ENCODE results near the gene ACYP1.
A peak's percentile ranks its signal among the peaks of the same experiment; 100 is the strongest.

Gene ACYP1

GRCh38 chr14:75011356-75011994, 52.3 kb downstream of the ACYP1 start:
- no CpG with 5 or more reads among the region's 4 CpGs for WGBS (ENCODE audit: extremely low coverage, insufficient coverage, low lambda C conversion rate)
- Histone ChIP-seq H3K27me3 (ENCODE audit: insufficient read depth, low read length, poor library complexity) (no peaks in the 10 kb centered on the region), H2BK5ac (ENCODE audit: low read length) (no peak overlapping the region), H3K79me1 (ENCODE audit: low read length) (peaks cover under 1% of the 10 kb centered on the region), H2BK120ac (ENCODE audit: low read depth, low read length) (no peak overlapping the region), H3K23ac (ENCODE audit: low read length) (no peak overlapping the region), H4K5ac (ENCODE audit: low read length) (no peak overlapping the region), H3K9ac (ENCODE audit: low read length) (no peak overlapping the region), H3K79me2 (ENCODE audit: control insufficient read depth, insufficient read depth, low read length) (no peaks in the 10 kb centered on the region), H3K4me2 (ENCODE audit: low read length) (no peak overlapping the region), H4K8ac (ENCODE audit: low read depth, low read length) (no peak overlapping the region), H3K56ac (ENCODE audit: low read length) (no peak overlapping the region), H3K18ac (ENCODE audit: low read length) (no peak overlapping the region), H2AK5ac (ENCODE audit: low read length) (no peak overlapping the region), H3K36me3 (ENCODE audit: control insufficient read depth, insufficient read depth, low read length) (peaks cover 11% of the 10 kb centered on the region), H3K4ac (ENCODE audit: low read depth, low read length) (no peak overlapping the region), H3K4me3 (ENCODE audit: low read length) (no peak overlapping the region), H3K4me1 (ENCODE audit: control insufficient read depth, low read depth, low read length) (no peaks in the 10 kb centered on the region), H2BK15ac (replicated peaks; ENCODE audit: low read depth) (no peak overlapping the region), H3K27ac (ENCODE audit: low read depth, low read length) (no peak overlapping the region)
- no peak for DNase-seq

- no peak overlapping the region for H2BK5ac ChIP-seq (ENCODE audit: low read length)
- no peak overlapping the region for H3K4me2 ChIP-seq (ENCODE audit: low read length)
- H2AK5ac ChIP-seq (ENCODE audit: low read length): no peak overlapping the region
- H3K4ac ChIP-seq (ENCODE audit: low read depth, low read length): no peak overlapping the region
- no peaks in the 10 kb centered on the region for H3K27me3 ChIP-seq (ENCODE audit: insufficient read depth, low read length, poor library complexity)
- H3K4me3 ChIP-seq (ENCODE audit: low read length): no peak overlapping the region
- no peaks in the 10 kb centered on the region for H3K79me2 ChIP-seq (ENCODE audit: control insufficient read depth, insufficient read depth, low read length)
- no peak overlapping the region for H2BK120ac ChIP-seq (ENCODE audit: low read depth, low read length)
- no peak overlapping the region for H4K8ac ChIP-seq (ENCODE audit: low read depth, low read length)
- H3K56ac ChIP-seq (ENCODE audit: low read length): no peak overlapping the region
- H3K23ac ChIP-seq (ENCODE audit: low read length): no peak overlapping the region
- no peak overlapping the region for H2BK15ac ChIP-seq (replicated peaks; ENCODE audit: low read depth)
- peaks cover 11% of the 10 kb centered on the region for H3K36me3 ChIP-seq (ENCODE audit: control insufficient read depth, insufficient read depth, low read length)
- WGBS (ENCODE audit: extremely low coverage, insufficient coverage, low lambda C conversion rate): no CpG with 5 or more reads among the region's 4 CpGs
- H3K27ac ChIP-seq (ENCODE audit: low read depth, low read length): no peak overlapping the region
- no peaks in the 10 kb centered on the region for H3K4me1 ChIP-seq (ENCODE audit: control insufficient read depth, low read depth, low read length)
- peaks cover 2% of the 10 kb centered on the region for H3K79me1 ChIP-seq (ENCODE audit: low read length)
- H3K9ac ChIP-seq (ENCODE audit: low read length): no peak overlapping the region
- DNase-seq: no peak
- no peak overlapping the region for H3K18ac ChIP-seq (ENCODE audit: low read length)
- no peak overlapping the region for H4K5ac ChIP-seq (ENCODE audit: low read length)
Observed at GRCh38 chr14:75010472-75011093, 53.2 kb downstream of the ACYP1 start.

GRCh38 chr14:75009176-75009575, 54.6 kb downstream of the ACYP1 start:
- Histone ChIP-seq H3K4me3 (ENCODE audit: low read length) (no peak overlapping the region), H3K79me2 (ENCODE audit: control insufficient read depth, insufficient read depth, low read length) (peaks cover 3% of the 10 kb centered on the region), H3K27ac (ENCODE audit: low read depth, low read length) (no peak overlapping the region), H3K79me1 (ENCODE audit: low read length) (peaks cover 4% of the 10 kb centered on the region), H3K9ac (ENCODE audit: low read length) (no peak overlapping the region), H2AK5ac (ENCODE audit: low read length) (no peak overlapping the region), H3K4ac (ENCODE audit: low read depth, low read length) (no peak overlapping the region), H3K23ac (ENCODE audit: low read length) (no peak overlapping the region), H3K18ac (ENCODE audit: low read length) (no peak overlapping the region), H2BK5ac (ENCODE audit: low read length) (no peak overlapping the region), H2BK15ac (replicated peaks; ENCODE audit: low read depth) (no peak overlapping the region), H2BK120ac (ENCODE audit: low read depth, low read length) (no peak overlapping the region), H3K56ac (ENCODE audit: low read length) (no peak overlapping the region), H3K4me1 (ENCODE audit: control insufficient read depth, low read depth, low read length) (no peaks in the 10 kb centered on the region), H4K5ac (ENCODE audit: low read length) (no peak overlapping the region), H3K36me3 (ENCODE audit: control insufficient read depth, insufficient read depth, low read length) (peaks cover 11% of the 10 kb centered on the region), H4K8ac (ENCODE audit: low read depth, low read length) (no peak overlapping the region), H3K4me2 (ENCODE audit: low read length) (no peak overlapping the region), H3K27me3 (ENCODE audit: insufficient read depth, low read length, poor library complexity) (no peaks in the 10 kb centered on the region)
- WGBS (ENCODE audit: extremely low coverage, insufficient coverage, low lambda C conversion rate): no CpG with 5 or more reads among the region's 4 CpGs
- DNase-seq: no peak

- H2BK120ac ChIP-seq (ENCODE audit: low read depth, low read length): no peak overlapping the region
- H3K4me3 ChIP-seq (ENCODE audit: low read length): no peak overlapping the region
- peaks cover 13% of the 10 kb centered on the region for H3K79me1 ChIP-seq (ENCODE audit: low read length)
- no peaks in the 10 kb centered on the region for H3K27me3 ChIP-seq (ENCODE audit: insufficient read depth, low read length, poor library complexity)
- H3K56ac ChIP-seq (ENCODE audit: low read length): no peak overlapping the region
- no CpG with 5 or more reads among the region's 3 CpGs for WGBS (ENCODE audit: extremely low coverage, insufficient coverage, low lambda C conversion rate)
- peaks cover 11% of the 10 kb centered on the region for H3K36me3 ChIP-seq (ENCODE audit: control insufficient read depth, insufficient read depth, low read length)
- H2AK5ac ChIP-seq (ENCODE audit: low read length): no peak overlapping the region
- no peak overlapping the region for H3K4me2 ChIP-seq (ENCODE audit: low read length)
- H3K9ac ChIP-seq (ENCODE audit: low read length): no peak overlapping the region
- no peak overlapping the region for H4K5ac ChIP-seq (ENCODE audit: low read length)
- H3K18ac ChIP-seq (ENCODE audit: low read length): no peak overlapping the region
- no peak overlapping the region for H2BK15ac ChIP-seq (replicated peaks; ENCODE audit: low read depth)
- no peak for DNase-seq
- H3K4me1 ChIP-seq (ENCODE audit: control insufficient read depth, low read depth, low read length): no peaks in the 10 kb centered on the region
- H3K4ac ChIP-seq (ENCODE audit: low read depth, low read length): no peak overlapping the region
- H4K8ac ChIP-seq (ENCODE audit: low read depth, low read length): no peak overlapping the region
- H3K23ac ChIP-seq (ENCODE audit: low read length): no peak overlapping the region
- H2BK5ac ChIP-seq (ENCODE audit: low read length): no peak overlapping the region
- H3K27ac ChIP-seq (ENCODE audit: low read depth, low read length): no peak overlapping the region
- H3K79me2 ChIP-seq (ENCODE audit: control insufficient read depth, insufficient read depth, low read length): peaks cover 17% of the 10 kb centered on the region
Observed at GRCh38 chr14:75005357-75005756, 58.5 kb downstream of the ACYP1 start.

- Histone ChIP-seq H2BK15ac (replicated peaks; ENCODE audit: low read depth) (no peak overlapping the region), H3K27me3 (ENCODE audit: insufficient read depth, low read length, poor library complexity) (no peaks in the 10 kb centered on the region), H3K79me2 (ENCODE audit: control insufficient read depth, insufficient read depth, low read length) (peaks cover 17% of the 10 kb centered on the region), H3K36me3 (ENCODE audit: control insufficient read depth, insufficient read depth, low read length) (peaks cover 8% of the 10 kb centered on the region), H3K9ac (ENCODE audit: low read length) (peak overlapping the region; percentile 95), H2BK5ac (ENCODE audit: low read length) (no peak overlapping the region), H3K4ac (ENCODE audit: low read depth, low read length) (no peak overlapping the region), H2BK120ac (ENCODE audit: low read depth, low read length) (no peak overlapping the region), H3K18ac (ENCODE audit: low read length) (no peak overlapping the region), H4K8ac (ENCODE audit: low read depth, low read length) (no peak overlapping the region), H3K4me2 (ENCODE audit: low read length) (peak overlapping the region; percentile 92), H3K56ac (ENCODE audit: low read length) (peak overlapping the region; percentile 95), H3K4me1 (ENCODE audit: control insufficient read depth, low read depth, low read length) (no peaks in the 10 kb centered on the region), H3K4me3 (ENCODE audit: low read length) (peak overlapping the region; percentile 97), H3K23ac (ENCODE audit: low read length) (no peak overlapping the region), H3K79me1 (ENCODE audit: low read length) (peaks cover 13% of the 10 kb centered on the region), H2AK5ac (ENCODE audit: low read length) (no peak overlapping the region), H4K5ac (ENCODE audit: low read length) (no peak overlapping the region), H3K27ac (ENCODE audit: low read depth, low read length) (no peak overlapping the region)
- DNase-seq: peak; percentile 20
- WGBS (ENCODE audit: extremely low coverage, insufficient coverage, low lambda C conversion rate): no CpG with 5 or more reads among the region's 18 CpGs
Observed at GRCh38 chr14:75003250-75004027, 60.4 kb downstream of the ACYP1 start.
